Daoy (cell line): ENCODE measurements around the gene USP34. TPM values are rescaled to one million over a fixed set of nuclear protein-coding genes. Genes with fewer than 3 reads are reported as not detected.
"Not testable (repeated sequence)": the region's sequence is repeated elsewhere in the genome, so short reads cannot be mapped to it uniquely, and the experiment has no call there.

Source experiments
- DNase-seq: peaks from one replicate; pipeline ENCODE4 v3.0.0-alpha.2; 2015; ENCODE audit warnings: low read depth
- total RNA-seq: library from RNA; depleted of rRNA; stranded (reverse); fragments of >200 nt; shearing (Covaris generic); gene quantifications from 2 replicates; pipeline ENCODE4 v1.2.3, GENCODE V29; 2014

Gene USP34
- total RNA-seq, 1 experiment from 2014 or later = 56.5 TPM

DNA sequence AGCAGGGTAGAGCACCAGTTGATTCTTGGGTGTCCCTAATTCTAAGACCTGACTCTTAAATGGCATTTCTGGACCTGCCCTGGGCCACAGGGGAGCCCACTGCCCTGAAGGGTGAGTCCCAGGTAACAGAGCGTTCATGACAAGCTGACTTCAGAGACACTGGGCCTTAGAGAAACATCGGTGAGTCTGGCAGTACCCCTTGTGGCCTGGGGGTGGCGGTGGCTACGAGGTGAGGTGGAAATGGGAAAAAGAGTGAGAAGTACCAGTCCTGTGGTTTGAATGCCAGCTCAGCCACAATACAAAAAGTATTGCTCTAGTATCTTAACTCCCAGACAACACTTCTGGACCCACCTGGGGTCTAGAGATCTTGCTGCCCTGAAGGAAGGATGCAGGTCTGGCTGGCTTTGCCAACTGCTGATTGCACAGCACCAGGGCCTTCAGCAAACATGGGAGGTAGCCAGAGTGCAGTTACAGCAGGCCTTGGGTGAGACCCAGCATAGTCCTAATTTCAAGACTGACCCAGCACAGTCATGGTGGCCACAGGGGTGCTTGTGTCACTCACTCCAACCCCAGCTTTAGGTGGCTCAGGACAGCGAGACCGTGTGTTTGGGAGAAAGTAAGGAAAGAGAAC lies 44.5 kb downstream of the USP34 start:
- DNase-seq = peak; percentile 51

DNA sequence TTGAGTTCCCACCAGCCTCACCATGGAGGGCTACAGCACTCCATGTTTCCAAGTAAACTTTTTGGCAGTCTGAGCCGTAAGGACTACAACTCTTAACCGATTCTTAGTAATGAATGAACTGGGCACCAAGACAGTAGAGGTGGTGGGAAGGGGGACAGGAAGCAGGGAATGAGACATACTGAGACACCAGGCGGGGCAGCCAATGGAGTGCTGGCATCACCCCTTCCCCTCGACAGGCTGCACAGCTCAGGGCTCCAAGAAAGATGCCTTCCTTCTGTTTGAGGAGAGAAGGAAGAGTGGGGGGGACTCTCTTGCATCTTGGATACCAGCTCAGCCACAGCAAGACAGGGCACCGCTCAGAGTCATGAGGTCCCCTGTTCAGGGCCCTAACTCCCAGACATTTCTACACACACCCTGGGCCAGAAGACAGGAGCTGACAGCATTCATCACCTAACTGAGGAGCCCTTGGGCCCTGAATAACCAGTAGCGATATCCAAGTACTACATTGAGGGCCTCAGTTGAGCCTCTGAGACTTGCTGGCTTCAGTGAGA lies 45.2 kb downstream of the USP34 start:
- no peak for DNase-seq

DNA sequence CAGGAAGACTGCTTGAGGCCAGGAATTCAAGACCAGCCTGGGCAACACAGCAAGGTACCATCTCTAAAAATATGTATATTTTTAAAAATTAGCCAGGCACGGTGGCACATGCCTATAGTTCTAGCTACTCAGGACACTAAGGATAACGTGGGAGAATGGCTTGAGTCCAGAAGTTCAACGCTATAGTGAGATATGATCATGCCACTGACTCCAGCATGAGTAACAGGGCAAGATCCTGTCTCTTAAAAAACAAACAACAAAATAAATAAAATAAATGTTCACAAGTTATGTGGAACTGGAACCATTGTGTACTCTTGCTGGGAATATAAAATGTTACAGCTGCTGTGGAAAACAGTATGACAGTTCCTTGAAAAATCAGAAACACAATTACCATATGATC lies 47.2 kb downstream of the USP34 start:
- DNase-seq = no peak

DNA sequence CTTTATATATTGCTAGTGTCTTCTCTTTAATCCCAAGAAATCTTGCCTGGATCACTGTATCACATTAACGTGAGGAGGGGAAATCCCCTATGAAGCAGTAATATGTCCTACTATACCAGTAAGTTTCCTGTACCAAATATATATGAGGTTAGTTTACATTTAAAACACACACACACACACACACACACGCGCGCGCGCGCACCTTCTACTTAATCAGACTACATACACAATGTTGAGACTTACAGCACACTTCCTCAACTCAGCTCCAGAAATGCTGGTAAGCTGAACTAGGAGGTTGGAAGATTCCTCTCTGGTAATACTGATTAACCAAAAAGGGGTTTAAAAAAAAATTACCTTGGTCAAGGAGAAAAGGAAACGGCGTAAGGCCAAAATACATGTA lies 49.3 kb downstream of the USP34 start:
- DNase-seq = no peak

DNA sequence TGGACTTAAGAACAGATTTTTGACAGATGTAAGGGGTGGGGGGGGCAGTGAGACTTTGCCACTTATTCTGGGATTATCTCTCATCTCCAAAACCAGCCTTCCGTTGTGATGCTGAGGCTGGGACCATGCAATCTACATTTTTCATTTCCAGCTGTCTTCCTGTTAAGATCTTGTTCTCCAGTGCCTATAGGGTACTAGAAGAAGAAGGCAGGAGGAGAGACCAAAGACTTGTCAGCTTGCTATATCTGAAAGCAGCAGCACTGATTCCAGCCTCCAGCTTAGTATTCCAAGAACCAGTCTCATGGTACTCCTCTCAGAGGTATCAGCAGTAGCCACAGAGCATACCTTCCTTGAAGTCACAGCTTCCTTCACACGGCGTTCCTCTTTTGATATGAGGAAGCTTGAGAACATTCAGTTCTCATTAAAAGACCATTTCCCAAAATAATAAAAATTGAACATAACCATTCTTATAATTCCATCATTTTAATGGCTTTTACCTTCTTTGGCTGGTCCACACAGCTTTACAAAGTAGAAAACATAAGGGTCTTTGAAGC lies 49.8 kb downstream of the USP34 start:
- DNase-seq = no peak

DNA sequence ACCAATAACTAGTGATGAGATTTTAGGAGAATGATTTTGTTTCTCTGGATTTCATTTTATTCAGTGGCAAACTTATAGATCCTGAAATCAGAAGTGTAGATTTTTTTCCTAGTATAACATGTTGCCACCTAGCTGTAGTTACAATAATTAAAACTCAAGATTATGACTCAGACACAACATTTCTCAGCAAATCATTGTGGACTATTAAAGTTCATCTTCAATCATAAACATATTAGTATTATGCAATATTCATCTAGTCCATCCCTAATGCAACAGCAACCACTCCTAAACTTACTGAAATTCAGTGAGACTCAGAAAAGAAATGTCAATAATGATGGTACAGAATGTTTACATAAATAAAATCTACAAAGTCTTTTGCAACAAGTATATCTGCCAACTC lies 51.3 kb downstream of the USP34 start:
- DNase-seq = no peak

DNA sequence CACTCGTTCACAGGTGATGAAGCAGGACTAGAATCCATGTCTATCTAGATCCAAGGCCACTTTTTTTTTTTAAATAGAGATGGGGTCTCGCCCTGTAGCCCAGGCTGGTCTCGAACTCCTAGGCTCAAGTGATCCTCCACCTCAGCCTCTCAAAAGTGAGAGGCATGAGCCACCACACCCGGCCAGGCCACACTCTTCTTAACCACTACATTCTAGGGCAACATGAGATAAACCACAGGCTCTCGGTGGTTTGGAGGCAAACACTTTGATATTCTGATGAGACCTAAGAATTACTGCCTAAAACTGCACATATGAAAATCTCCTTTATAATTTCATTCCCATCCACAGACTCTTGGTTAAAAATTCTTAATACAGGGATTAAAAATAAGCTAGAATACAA lies 51.8 kb downstream of the USP34 start:
- DNase-seq = no peak

DNA sequence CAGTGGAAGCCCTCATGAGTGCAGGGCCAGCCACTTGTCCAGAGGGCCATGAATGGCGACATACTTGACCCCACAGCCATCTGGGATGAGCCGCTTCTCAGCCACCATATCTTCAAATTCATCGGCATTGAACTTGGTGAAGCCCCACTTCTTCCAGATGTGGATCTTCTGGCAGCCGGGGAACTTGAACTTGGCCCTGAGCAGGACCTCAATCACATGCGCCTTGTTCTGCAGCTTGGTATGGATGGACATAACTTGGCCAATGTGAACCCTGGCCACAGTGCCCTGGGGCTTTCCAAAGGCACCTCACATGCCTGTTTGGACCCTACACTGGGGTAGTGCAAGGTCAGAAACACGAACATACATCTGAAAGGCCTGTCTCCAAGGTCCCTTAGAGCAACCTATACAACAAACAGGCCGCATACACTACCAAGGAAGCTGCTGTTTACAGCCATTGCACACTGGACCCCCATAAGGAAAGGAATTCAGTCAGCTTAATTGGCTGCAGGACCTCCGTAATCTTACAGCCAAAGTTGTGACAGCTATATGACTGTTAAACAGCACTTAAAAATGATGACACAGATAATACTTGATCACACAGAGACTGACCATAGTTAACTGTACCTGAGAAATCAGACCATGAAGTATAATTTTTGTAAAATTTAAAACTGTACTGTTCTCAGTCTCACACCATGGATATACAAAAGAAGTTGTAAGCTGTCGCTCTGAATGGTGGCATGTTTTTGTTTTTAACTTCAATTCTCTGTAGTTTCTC lies 53.8 kb downstream of the USP34 start:
- DNase-seq = no peak

DNA sequence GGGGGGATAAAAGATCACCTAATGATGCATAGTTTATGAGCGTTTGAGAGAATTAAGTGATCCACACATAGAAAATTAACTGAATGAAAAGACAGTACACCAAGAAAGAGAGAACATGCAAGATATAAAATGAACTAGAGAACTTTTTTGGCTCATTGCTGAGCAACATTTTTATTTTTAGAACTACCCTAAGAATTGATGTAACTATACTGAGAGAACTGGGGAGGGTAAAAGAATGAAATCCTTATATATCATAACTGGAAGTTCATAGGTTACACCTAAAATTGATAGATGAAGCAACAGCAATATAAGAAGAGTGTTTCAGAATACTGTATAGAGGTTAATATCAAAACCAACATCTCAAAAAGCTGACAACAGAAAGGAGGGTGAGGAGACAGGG lies 55.6 kb downstream of the USP34 start:
- no peak for DNase-seq

DNA sequence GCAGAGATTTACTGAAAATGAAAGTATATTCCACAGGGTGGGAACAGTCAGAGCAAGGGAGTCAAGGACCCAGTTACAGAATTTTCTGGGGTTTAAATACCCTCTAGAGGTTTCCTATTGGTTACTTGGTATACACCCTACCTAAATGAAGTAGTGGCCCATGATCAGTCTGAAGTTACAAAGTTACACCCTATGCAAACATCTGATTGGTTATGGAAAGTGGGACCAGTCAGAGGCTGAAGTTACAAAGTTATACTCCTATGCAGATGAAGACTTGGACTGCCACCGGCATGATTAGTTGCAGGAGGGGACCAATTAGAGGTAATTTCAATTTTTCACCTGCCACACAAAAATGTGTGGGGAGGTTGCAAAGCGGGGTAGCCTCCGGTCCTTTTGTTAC lies 56.2 kb downstream of the USP34 start:
- no peak for DNase-seq

DNA sequence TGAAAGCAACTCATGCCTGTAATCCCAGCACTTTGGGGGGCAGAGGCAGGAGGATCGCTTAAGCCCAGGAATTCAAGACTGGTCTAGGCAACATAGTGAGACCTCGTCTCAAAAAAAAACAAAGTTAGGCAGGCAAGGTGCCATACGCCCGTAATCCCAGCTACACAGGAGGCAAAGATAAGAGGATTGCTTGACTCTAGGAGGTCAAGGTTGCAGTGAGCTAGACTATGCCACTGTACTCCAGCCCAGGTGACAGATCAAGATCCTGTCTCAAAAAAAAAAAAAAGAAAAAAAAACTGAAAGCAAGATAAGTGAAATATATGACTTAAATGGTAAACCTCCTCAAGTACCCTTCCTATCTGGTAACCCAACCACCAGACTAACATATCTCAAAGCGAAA lies 59.8 kb downstream of the USP34 start:
- DNase-seq = no peak

DNA sequence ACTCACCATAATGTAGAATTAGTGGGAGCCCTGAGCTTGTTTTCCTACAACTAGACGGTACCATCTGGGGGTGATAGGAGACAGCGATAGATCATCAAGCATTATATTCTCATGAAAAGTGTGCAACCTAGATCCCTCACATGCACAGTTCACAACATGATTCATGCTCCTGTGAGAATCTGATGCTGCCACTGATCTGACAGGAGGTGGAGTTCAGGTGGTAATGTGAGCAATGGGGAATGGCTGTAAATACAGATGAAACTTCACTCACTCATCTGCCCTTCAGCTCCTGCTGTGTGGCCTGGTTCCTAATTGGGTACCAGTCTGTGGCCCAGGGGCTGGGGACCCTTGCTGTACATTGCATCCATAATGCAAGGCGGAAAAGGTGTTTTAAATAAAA lies 60.7 kb downstream of the USP34 start:
- no peak for DNase-seq

DNA sequence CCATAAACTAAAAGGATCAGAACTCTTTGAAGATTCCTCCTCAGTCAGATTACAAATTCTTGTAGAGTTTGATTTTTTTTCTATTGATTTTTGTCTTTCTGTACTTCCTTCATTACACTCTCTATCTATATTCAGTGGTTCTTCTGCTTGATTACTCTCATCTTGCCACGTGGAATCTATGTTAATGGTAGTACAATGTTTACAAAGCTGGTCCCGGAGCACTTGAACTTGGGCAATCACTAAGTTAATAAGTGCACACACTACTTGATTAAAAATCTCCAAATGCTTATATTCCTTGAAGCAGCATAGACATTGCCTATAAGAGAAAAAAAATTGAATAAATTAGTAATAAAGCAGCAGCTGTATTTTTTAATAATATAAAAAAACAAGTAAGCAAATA lies 65.1 kb downstream of the USP34 start:
- DNase-seq = no peak

DNA sequence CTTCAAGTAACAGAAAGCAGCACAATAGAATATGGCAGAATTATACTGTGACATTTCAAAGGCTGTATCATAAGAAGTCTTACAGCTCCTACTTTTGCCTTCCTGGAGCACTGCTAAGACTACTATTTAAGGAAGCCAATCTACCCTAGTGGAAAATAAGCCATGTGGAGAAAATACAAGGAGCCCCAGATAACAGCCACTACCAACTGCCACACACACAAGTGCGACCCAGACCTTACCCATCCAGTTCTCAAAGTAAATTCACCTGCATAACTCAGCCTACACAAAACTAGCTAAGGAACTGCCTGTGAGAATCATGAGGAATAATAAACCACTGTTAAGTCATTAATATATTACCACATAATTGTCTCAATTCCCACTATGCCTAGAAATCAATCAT lies 66.4 kb downstream of the USP34 start:
- no peak for DNase-seq

DNA sequence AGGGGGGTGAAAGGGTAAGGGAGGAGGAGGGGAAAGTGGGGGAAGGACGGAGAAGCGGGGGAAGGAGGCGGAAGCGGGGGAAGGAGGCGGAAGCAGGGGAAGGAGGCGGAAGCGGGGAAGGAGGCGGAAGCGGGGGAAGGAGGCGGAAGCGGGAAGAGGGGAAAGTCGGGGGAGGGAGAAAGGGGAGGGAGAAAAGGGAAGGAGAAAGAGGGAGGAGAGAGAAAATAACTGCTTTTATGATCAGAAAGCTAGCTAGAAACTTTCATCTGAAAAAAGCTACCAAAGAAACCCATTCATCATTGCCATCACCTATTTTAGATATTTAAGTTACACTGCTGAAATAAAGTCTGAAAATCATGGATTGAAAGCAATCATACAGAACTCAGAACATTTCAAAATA lies 72.5 kb downstream of the USP34 start:
- no peak for DNase-seq

DNA sequence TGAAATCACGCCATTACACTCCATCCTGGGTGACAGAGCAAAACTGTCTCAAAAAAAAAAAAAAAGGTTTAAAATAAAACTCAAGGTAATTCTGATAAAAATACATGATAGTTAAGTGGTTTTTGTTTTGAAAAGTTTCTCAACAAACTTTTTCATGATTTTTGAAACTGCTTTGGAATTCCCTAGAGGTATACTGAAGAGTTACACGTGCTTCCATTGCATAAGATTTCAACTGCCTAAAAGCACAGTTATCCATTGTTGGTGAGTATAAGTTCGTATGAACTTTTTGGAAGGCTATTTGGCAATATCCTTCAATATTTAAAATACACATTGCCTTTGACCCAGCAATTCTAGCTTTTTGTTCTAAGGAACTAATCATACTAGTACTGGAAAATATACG lies 74.9 kb downstream of the USP34 start:
- no peak for DNase-seq

DNA sequence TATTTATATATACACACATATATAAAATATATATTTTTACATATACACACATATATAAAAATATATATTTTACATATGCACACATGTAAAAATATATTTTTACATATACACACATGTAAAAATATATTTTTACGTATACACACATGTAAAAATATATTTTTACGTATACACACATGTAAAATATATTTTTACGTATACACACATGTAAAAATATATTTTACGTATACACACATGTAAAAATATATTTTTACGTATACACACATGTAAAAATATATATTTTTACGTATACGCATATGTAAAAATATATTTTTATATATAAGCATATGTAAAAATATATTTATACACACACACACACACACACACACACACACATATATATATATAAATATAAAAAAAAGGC lies 83.3 kb downstream of the USP34 start:
- not testable (repeated sequence) for DNase-seq

DNA sequence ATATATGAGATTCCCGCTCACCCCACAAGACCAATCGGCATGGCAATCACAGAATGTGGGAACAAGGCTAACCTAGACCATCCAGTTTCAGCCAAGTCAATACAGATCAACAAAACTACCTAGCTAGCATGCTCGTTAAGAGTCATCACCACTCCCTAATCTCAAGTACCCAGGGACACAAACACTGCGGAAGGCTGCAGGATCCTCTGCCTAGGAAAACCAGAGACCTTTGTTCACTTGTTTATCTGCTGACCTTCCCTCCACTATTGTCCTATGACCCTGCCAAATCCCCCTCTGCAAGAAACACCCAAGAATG lies 90.0 kb downstream of the USP34 start:
- DNase-seq = not testable (repeated sequence)

DNA sequence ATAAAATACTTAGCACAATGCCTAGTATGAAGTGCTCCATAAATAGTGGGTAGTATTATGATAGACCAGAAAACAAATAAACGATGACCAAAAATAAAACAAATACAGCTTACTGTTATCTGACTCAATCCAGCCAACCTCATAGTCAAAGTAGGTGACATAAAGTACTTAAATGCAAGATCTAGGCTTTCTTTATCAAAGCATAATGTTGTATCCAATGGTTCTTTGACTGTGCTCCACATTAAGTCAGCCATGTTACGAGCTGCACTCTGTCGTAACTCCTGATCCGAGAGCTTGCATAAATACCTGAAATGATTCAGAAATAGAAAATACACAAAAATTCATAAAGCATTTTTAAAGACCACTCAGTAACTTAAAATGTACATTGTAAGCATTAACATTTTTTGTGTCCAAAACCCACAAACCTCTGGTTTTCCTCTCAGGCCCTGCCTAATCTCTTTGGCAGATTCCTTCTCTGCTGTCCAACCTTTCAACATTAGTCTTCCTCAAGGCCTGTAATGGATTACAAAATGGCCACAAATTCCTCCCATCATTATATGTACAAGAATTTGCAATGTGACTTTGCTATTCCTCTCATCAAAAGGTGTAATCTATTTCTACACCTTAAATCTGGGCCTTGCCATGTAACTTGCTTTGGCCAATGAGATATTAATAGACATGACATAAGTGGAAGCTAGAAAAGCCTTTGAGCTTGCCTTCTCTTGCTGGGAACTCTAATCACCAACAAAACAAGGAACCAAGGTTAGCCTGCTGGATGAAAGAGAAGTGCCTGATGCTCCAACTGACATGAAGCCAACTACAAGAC lies 90.6 kb downstream of the USP34 start:
- DNase-seq = no peak

DNA sequence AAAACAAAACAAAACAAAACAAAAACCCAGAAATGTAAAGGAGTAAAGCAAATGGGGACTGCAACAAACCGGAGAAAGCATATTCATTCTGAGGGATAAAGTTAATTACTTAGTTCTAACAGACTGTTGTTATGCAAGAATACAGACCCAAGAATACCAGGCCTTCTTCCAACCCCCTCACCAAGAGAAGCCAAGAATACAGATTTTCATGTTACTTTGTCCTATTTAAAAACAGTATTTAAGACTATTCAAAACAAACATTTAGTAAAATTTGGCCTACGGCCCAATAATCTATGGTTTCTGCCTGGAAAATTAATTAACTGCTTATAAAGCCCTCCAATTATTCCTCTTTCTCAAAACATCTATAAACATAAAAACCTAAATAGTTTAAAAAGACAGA lies 91.4 kb downstream of the USP34 start:
- no peak for DNase-seq

DNA sequence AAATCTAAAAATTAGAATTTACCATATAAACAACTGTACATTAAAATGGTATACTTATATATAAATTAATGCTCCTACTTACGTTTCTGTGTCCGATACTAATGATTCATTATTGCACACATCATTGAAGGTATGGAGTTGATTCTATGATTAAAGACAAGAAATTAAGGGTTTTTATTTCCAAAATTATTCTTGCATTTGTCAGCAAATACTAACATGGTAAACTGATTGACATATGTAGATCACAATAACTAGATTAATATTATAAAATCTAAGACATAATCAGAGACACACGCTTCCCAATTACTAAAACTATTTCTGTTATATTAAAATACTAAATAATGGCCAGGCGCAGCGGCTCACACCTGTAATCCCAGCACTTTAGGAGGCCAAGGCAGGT lies 92.6 kb downstream of the USP34 start:
- no peak for DNase-seq

DNA sequence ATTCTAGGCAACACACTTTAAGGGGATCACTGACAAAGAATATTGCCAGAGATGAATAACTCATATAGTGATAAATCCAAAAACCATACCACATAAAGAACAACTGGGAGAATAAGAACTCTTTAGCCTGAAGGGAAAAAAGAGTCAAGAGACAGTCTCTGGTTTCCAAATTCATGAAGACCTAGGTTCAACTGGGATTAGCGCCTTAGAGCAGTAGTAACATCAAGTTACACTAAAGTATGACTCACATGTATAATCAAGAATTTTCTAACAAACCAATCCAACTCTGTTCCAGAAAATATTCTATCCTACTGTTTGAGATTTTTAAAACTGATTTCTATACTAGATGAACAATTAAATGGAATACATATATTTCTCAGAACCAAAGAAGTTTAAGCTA lies 93.8 kb downstream of the USP34 start:
- no peak for DNase-seq
